Endothelial cell of hepatic sinusoid (primary cell): Measurements from ENCODE around the gene CFAP251.

Experiments
- in situ Hi-C: cut with HindIII; loops from 2 replicates; pipeline ENCODE4 v1.10.0; 2017; ENCODE audit warnings: low sequenced_read_pairs

CFAP251 gene

DNA sequence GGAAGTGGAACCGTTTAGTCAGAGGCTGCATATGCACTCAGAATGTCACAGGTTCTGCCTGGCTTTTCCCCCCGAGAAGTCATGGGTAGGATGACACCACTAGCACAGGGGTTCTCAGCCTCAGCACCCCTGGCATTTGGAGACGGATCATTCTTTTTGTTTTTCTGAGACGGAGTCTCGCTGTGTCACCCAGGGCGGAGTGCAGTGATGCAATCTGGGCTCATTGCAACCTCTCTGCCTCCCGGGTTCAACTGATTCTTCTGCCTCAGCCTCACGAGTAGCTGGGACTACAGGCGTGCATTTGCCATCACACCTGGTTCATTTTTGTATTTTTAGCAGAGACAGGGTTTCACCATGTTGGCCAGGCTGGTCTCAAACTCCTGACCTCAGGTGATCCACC is 131.4 kb downstream of the CFAP251 start:
- in situ Hi-C loops, result no loop called here

DNA sequence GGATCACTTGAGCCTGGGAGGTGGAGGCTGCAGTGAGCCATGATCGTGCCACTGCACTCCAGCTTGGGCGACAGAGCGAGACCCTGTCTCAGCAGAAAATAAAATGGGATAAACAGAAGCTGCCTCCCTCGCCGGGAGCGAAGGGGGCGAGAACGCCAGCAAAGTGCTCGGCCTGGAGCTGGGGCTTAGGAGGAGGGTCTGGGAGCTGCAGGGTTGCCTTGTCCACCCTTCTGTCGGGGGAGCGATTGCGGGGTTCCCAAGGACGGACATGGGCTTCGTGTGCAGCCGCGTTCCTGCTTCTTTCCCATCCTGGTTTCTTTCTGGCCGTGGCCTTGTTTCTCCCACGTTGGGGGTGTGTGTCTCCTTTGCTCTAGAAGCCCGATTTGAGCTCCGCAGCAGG is 132.3 kb downstream of the CFAP251 start:
- in situ Hi-C loops, result no loop called here

GRCh38 chr12:122051231-122051876 is 133.0 kb downstream of the CFAP251 start:
- in situ Hi-C loops, result no loop called here

- in situ Hi-C loops, result no loop called here
Observed at GRCh38 chr12:122052285-122052684, 133.9 kb downstream of the CFAP251 start.
